Mesothelial cell of epicardium (in vitro differentiated cells): ENCODE measurements around the gene TXNDC16. TPM values are rescaled to one million over a fixed set of nuclear protein-coding genes. Genes with fewer than 3 reads are reported as not detected.

Source experiments
- DNase-seq, 2 experiments: peaks; one replicate each; pipeline ENCODE4 v3.0.0; 2021; ENCODE audit warnings: low spot score in 2 of 2; ENCODE audit not compliant: unreplicated experiment in 2 of 2
- H3K27ac Mint-ChIP-seq: 2 replicates; pipeline ENCODE4 v1.8.0; 2021; ENCODE audit warnings: mixed read lengths
- H3K27me3 Mint-ChIP-seq: 2 replicates; pipeline ENCODE4 v1.8.0; 2021; ENCODE audit warnings: low read depth, mixed read lengths
- H3K36me3 Mint-ChIP-seq: 2 replicates; pipeline ENCODE4 v1.8.0; 2021; ENCODE audit warnings: mixed read lengths
- H3K4me1 Mint-ChIP-seq: 2 replicates; pipeline ENCODE4 v1.8.0; 2021; ENCODE audit warnings: mixed read lengths
- H3K4me3 Mint-ChIP-seq: 2 replicates; pipeline ENCODE4 v1.8.0; 2021; ENCODE audit warnings: mild to moderate bottlenecking, moderate library complexity, mixed read lengths
- H3K9me3 Mint-ChIP-seq: 2 replicates; pipeline ENCODE4 v1.8.0; 2021; ENCODE audit warnings: mixed read lengths
- CTCF ChIP-seq: fragments of 200-600 bp; sonication (generic); IDR thresholded peaks from one replicate; pipeline ENCODE4 v1.5.0; 2021; ENCODE audit warnings: antibody characterized with exemption; ENCODE audit not compliant: unreplicated experiment
- total RNA-seq: library from RNA; stranded (reverse); gene quantifications from 3 replicates; pipeline ENCODE4 v1.2.1, GENCODE V29; 2021

The TXNDC16 gene
- total RNA-seq, 1 donor from 2014 or later, result 12.7 TPM

DNA sequence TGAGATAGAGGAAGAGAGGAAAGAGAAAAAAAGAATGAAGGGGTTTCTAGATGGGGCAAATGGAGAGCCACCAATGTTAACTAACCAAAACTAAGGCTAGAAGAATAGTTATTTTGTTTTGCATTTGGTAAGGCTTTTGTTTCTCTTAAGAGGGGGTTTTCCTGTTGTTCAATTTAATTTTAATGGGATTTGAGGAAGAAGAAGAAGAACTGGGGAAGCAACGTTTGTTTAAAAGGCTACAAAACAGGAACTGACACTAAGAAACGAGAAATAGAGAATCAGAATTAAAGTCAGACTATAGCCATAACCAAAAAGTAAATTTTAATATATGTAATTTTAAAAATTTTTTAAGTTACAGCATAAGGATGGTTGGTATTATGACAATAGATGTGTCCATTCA is 13.7 kb downstream of the TXNDC16 start:
- Mint-ChIP-seq H3K4me3 (no peak overlapping the region), H3K36me3 (peaks cover 30% of the 10 kb centered on the region), H3K27me3 (no peaks in the 10 kb centered on the region), H3K27ac (no peak overlapping the region), H3K9me3 (no peaks in the 10 kb centered on the region), H3K4me1 (peaks cover 2% of the 10 kb centered on the region)
- TF ChIP-seq CTCF, result no peak
- no peak for DNase-seq

DNA sequence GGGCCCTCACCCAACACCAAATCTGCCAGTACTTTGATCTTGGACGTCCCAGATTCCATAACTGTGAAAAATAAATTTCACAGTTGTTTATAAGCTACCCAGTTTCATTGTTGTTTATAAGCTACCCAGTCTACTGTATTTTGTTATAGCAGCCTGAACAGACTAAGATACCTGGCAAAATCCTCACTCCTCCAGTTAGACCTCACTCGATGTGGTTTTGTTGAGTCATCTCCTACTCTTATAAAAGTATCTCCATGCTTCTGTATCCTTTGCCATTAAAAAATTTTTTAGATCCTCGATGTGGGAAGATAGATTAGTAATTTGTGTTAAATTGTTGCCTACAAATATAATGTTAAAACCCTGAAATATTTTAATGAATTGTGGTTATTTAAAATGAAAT is 16.0 kb downstream of the TXNDC16 start:
- Mint-ChIP-seq H3K36me3 (peaks cover 38% of the 10 kb centered on the region), H3K27ac (no peak overlapping the region), H3K4me1 (no peaks in the 10 kb centered on the region), H3K4me3 (no peak overlapping the region), H3K27me3 (no peaks in the 10 kb centered on the region), H3K9me3 (no peaks in the 10 kb centered on the region)
- TF ChIP-seq CTCF, result no peak
- DNase-seq, result no peak

- no peak for TF ChIP-seq CTCF
- Mint-ChIP-seq H3K36me3 (peaks cover 27% of the 10 kb centered on the region), H3K27ac (no peak overlapping the region)
Measured at GRCh38 chr14:52531481-52531880, 20.8 kb downstream of the TXNDC16 start.

DNA sequence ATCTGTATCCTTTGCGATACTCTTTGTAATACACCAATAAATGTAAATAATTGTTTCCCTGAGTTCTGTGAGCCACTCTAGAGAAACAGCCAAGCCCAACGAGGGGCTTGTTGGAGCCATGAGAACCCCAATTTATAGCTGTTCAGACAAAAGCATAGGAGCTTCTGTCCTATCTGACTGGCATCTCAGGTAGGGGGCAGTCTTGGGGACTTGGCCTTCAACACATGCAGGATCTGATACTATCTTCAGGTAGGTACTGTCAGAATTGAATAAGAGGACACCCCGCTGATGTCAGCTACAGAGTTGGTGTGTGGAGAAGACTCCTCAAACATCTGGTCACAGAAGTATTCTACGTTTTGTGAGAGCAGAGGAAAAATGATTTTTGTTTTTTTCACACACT is 25.3 kb downstream of the TXNDC16 start:
- Mint-ChIP-seq H3K36me3 (peaks cover 6% of the 10 kb centered on the region), H3K4me3 (no peak overlapping the region), H3K27ac (no peak overlapping the region), H3K9me3 (no peaks in the 10 kb centered on the region), H3K4me1 (peaks cover 7% of the 10 kb centered on the region), H3K27me3 (no peaks in the 10 kb centered on the region)
- no peak for TF ChIP-seq CTCF
- DNase-seq, result no peak

More at GRCh38 chr14:52531481-52531880, 20.8 kb downstream of the TXNDC16 start:
- H3K27me3 Mint-ChIP-seq, result no peaks in the 10 kb centered on the region
- DNase-seq, result no peak
- no peaks in the 10 kb centered on the region for H3K4me1 Mint-ChIP-seq
- no peaks in the 10 kb centered on the region for H3K9me3 Mint-ChIP-seq
- no peak overlapping the region for H3K4me3 Mint-ChIP-seq

DNA sequence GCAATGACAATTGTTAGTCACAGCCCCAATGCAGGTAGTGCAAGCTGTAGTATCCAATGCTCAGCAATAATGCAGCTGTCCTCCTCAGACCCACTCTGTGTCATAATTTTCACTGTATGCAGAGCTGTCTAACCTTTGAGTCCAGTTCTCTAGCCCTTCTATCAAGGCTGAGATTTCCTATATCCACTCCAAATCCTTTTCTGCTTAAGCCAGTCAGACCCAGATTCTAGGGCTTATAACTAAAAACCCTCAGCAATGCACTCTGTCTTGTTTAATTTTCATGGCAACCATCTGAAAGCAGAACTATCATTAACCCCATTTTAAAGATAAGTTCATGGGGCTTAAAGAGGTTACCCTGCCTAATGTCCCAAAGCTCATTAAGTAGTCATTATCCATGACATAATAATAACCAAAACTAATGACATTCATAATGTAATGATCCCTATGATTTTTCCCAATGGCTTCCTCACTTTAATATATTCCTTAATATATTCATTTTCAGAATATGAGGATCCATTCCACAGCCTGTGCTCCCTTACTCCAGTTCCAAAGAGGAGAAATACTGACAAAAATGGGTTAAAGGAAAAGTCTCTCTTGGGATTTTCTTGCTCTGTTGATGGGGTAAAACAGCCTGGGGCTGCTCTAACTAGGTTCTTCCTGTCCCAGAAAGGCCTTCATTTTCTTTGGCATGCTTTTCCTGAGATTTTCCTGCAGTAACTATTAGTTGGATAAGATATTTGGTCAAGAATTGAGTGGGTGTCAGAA is 29.5 kb downstream of the TXNDC16 start:
- no peak for TF ChIP-seq CTCF
- H3K4me3 Mint-ChIP-seq, result no peak overlapping the region
- peaks cover 7% of the 10 kb centered on the region for H3K4me1 Mint-ChIP-seq
- H3K9me3 Mint-ChIP-seq, result no peaks in the 10 kb centered on the region
- no peak overlapping the region for H3K27ac Mint-ChIP-seq
- H3K27me3 Mint-ChIP-seq, result no peaks in the 10 kb centered on the region
- no peak for DNase-seq
- H3K36me3 Mint-ChIP-seq, result peaks cover 4% of the 10 kb centered on the region

DNA sequence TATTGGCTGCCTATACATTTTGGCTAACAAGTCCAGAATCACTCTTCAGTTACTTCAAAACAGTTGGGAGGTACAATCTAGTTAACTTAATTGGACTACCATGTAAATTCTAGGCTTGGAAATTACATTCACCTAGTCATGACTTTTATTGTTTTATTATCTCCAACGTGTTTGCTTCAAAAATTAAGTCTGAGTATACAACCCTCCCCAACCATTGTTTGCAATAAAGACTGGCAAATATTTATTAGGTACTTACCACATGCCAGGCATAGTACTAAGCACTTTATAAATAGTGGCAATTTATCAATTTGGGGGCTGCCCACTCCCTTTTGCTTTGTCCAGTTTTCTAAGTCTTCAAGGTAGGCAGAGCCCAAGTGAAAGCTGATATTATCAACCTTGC is 30.3 kb downstream of the TXNDC16 start:
- Mint-ChIP-seq H3K27me3 (no peaks in the 10 kb centered on the region), H3K9me3 (no peaks in the 10 kb centered on the region), H3K36me3 (peaks cover 4% of the 10 kb centered on the region), H3K4me3 (no peak overlapping the region), H3K27ac (no peak overlapping the region), H3K4me1 (peaks cover 7% of the 10 kb centered on the region)
- DNase-seq, result no peak
- TF ChIP-seq CTCF, result no peak
